Neural cell (in vitro differentiated cells): Measurements from ENCODE around the gene HNRNPUL1. TPM values are rescaled to one million over a fixed set of nuclear protein-coding genes. Genes with fewer than 3 reads are reported as not detected.

Source experiments
- H2AFZ ChIP-seq: fragments of 200-600, 300-800 bp; sonication (generic), shearing (Covaris generic); 2 replicates; pipeline ENCODE4 v1.6.0; 2014; ENCODE audit warnings: low read depth, mild to moderate bottlenecking, antibody characterized with exemption, low read length, moderate library complexity
- H3F3A ChIP-seq: fragments of 200-600 bp; shearing (Covaris generic); 2 replicates; pipeline ENCODE4 v1.6.1; 2016; ENCODE audit warnings: mild to moderate bottlenecking, moderate library complexity, mixed read lengths, antibody characterized with exemption, low read length; ENCODE audit not compliant: insufficient read depth, poor library complexity, severe bottlenecking
- H3K27ac ChIP-seq: fragments of 200-600, 300-800 bp; sonication (generic), shearing (Covaris generic); 2 replicates; pipeline ENCODE4 v1.5.1; 2014; ENCODE audit warnings: mild to moderate bottlenecking, low read length, moderate library complexity
- H3K27me3 ChIP-seq: fragments of 300-800, 200-600 bp; sonication (generic), shearing (Covaris generic); 2 replicates; pipeline ENCODE4 v1.6.0; 2014; ENCODE audit warnings: mild to moderate bottlenecking, low read depth, low read length, moderate library complexity; ENCODE audit not compliant: insufficient read depth
- H3K36me3 ChIP-seq: fragments of 300-800, 200-600 bp; sonication (generic), shearing (Covaris generic); 2 replicates; pipeline ENCODE4 v1.5.1; 2014; ENCODE audit warnings: mild to moderate bottlenecking, antibody characterized with exemption, low read length, moderate library complexity; ENCODE audit not compliant: insufficient read depth
- H3K4me2 ChIP-seq: fragments of 300-800, 200-600 bp; sonication (generic), shearing (Covaris generic); 2 replicates; pipeline ENCODE4 v1.6.0; 2014; ENCODE audit warnings: mild to moderate bottlenecking, low read length
- H3K4me3 ChIP-seq: fragments of 300-800, 200-600 bp; sonication (generic), shearing (Covaris generic); 2 replicates; pipeline ENCODE4 v1.5.1; 2014; ENCODE audit warnings: mild to moderate bottlenecking, low read length, moderate library complexity
- H3K79me2 ChIP-seq: fragments of 200-600 bp; shearing (Covaris generic); replicated peaks from 2 replicates; pipeline ENCODE4 v1.6.0; 2014; ENCODE audit warnings: mild to moderate bottlenecking, low read length, moderate library complexity; ENCODE audit not compliant: insufficient read depth
- H3K9ac ChIP-seq: fragments of 300-800, 200-600 bp; sonication (generic), shearing (Covaris generic); 2 replicates; pipeline ENCODE4 v1.6.1; 2016; ENCODE audit warnings: mild to moderate bottlenecking, low read length, mixed read lengths
- H3K9me2 ChIP-seq: fragments of 200-600 bp; shearing (Covaris generic); 2 replicates; pipeline ENCODE4 v1.6.1; 2016; ENCODE audit warnings: mild to moderate bottlenecking, low read length, mixed read lengths; ENCODE audit not compliant: insufficient read depth
- H3K9me3 ChIP-seq: fragments of 200-600, 300-800 bp; sonication (generic), shearing (Covaris generic); 2 replicates; pipeline ENCODE4 v1.6.1; 2016; ENCODE audit warnings: mild to moderate bottlenecking, mixed run types, low read length, moderate library complexity, mixed read lengths
- H4K20me1 ChIP-seq: fragments of 200-600 bp; shearing (Covaris generic); 2 replicates; pipeline ENCODE4 v1.6.1; 2016; ENCODE audit warnings: mild to moderate bottlenecking, mixed run types; ENCODE audit not compliant: insufficient read depth
- EP300 ChIP-seq: fragments of 450-650 bp; conservative IDR thresholded peaks from 2 replicates; pipeline ENCODE4 v1.6.1; 2014; ENCODE audit warnings: antibody characterized with exemption, mild to moderate bottlenecking, moderate library complexity; ENCODE audit not compliant: poor library complexity, severe bottlenecking
- EZH2 ChIP-seq: fragments of 200-600, 300-800 bp; shearing (Covaris generic), sonication (generic); IDR thresholded peaks from 2 replicates; pipeline ENCODE4 v1.6.1; 2014; ENCODE audit warnings: antibody characterized with exemption, low read length, borderline replicate concordance, mild to moderate bottlenecking; ENCODE audit not compliant: insufficient read depth, poor library complexity, severe bottlenecking
- MXI1 ChIP-seq: fragments of 450-650 bp; conservative IDR thresholded peaks from 2 replicates; pipeline ENCODE4 v1.6.1; 2014; ENCODE audit warnings: antibody characterized with exemption, mild to moderate bottlenecking; ENCODE audit not compliant: poor library complexity, severe bottlenecking
- POLR2AphosphoS5 ChIP-seq: IDR thresholded peaks from 2 replicates; pipeline ENCODE4 v1.6.1; 2012
- RAD21 ChIP-seq: fragments of 450-650 bp; conservative IDR thresholded peaks from 2 replicates; pipeline ENCODE4 v1.6.1; 2014; ENCODE audit warnings: antibody characterized with exemption, mild to moderate bottlenecking, moderate library complexity
- REST ChIP-seq: IDR thresholded peaks from 2 replicates; pipeline ENCODE4 v1.6.1; 2012; ENCODE audit warnings: borderline replicate concordance
- SMC3 ChIP-seq: fragments of 450-650 bp; conservative IDR thresholded peaks from 2 replicates; pipeline ENCODE4 v1.6.1; 2014; ENCODE audit warnings: antibody characterized with exemption, mild to moderate bottlenecking, moderate library complexity; ENCODE audit not compliant: poor library complexity
- TAF1 ChIP-seq: IDR thresholded peaks from 2 replicates; pipeline ENCODE4 v1.6.1; 2012; ENCODE audit warnings: low read depth
- polyA plus RNA-seq: library from polyadenylated mRNA; depleted of rRNA; stranded (reverse); fragments of >200 nt; gene quantifications from 2 replicates; pipeline ENCODE4 v1.2.3, GENCODE V29; 2014
- TF ChIP-seq, protein P1 (sequence below): fragments of 450-650 bp; IDR thresholded peaks from 2 replicates; pipeline ENCODE4 v1.5.1; 2014; ENCODE audit warnings: antibody characterized with exemption, mild to moderate bottlenecking, moderate library complexity; ENCODE audit not compliant: poor library complexity, severe bottlenecking

HNRNPUL1 gene
- polyA plus RNA-seq, 1 donor from 2014 or later, result 34.6 TPM

GRCh38 chr19:41328842-41329225 is 64.7 kb downstream of the HNRNPUL1 start:
- Histone ChIP-seq H3K4me2 (no peak overlapping the region), H3K9me2 (no peaks in the 10 kb centered on the region), H3K27ac (no peak overlapping the region), H3K4me3 (no peak overlapping the region), H3K9me3 (no peaks in the 10 kb centered on the region), H3K27me3 (no peaks in the 10 kb centered on the region), H3K36me3 (no peaks in the 10 kb centered on the region), H3F3A (no peaks in the 10 kb centered on the region), H2AFZ (no peak overlapping the region), H3K9ac (no peak overlapping the region), H4K20me1 (no peaks in the 10 kb centered on the region), H3K79me2 (no peaks in the 10 kb centered on the region)
- TF ChIP-seq EP300 (no peak), SMC3 (no peak), POLR2AphosphoS5 (no peak), EZH2 (no peak), TAF1 (no peak), MXI1 (no peak), RAD21 (no peak), REST (no peak)
- TF ChIP-seq, protein P1, sequence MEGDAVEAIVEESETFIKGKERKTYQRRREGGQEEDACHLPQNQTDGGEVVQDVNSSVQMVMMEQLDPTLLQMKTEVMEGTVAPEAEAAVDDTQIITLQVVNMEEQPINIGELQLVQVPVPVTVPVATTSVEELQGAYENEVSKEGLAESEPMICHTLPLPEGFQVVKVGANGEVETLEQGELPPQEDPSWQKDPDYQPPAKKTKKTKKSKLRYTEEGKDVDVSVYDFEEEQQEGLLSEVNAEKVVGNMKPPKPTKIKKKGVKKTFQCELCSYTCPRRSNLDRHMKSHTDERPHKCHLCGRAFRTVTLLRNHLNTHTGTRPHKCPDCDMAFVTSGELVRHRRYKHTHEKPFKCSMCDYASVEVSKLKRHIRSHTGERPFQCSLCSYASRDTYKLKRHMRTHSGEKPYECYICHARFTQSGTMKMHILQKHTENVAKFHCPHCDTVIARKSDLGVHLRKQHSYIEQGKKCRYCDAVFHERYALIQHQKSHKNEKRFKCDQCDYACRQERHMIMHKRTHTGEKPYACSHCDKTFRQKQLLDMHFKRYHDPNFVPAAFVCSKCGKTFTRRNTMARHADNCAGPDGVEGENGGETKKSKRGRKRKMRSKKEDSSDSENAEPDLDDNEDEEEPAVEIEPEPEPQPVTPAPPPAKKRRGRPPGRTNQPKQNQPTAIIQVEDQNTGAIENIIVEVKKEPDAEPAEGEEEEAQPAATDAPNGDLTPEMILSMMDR, result no peak

DNA sequence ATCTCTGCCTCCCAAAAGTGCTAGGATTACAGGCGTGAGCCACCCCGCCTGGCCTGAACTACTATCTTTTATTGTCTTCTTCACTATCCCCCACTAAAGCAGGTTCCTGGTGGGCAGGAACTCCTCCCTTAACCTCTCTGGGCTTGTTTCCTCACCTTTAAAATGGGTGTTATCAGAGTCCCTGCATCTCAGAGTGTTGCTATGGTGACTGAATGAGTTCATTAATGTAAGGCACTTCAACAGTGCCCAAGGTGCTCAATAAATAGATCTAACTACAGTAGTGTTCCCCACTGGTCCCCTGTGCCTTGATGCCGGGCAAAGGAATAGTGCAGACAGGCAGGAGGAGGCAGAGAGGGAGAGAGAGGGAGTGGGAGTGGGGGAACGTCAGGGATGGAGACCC is 66.3 kb downstream of the HNRNPUL1 start:
- H3K27ac ChIP-seq, result no peak overlapping the region
- no peaks in the 10 kb centered on the region for H3K9me2 ChIP-seq
- H3K9ac ChIP-seq, result no peak overlapping the region
- no peaks in the 10 kb centered on the region for H4K20me1 ChIP-seq
- TF ChIP-seq MXI1, result no peak
- TF ChIP-seq, protein P1, result no peak
- TF ChIP-seq TAF1, result no peak
- TF ChIP-seq EZH2, result no peak
- TF ChIP-seq EP300, result no peak
- TF ChIP-seq REST, result no peak
- no peak for TF ChIP-seq RAD21
- no peak for TF ChIP-seq POLR2AphosphoS5
- no peak for TF ChIP-seq SMC3
- H3K9me3 ChIP-seq, result no peaks in the 10 kb centered on the region
- no peaks in the 10 kb centered on the region for H3F3A ChIP-seq
- no peaks in the 10 kb centered on the region for H3K36me3 ChIP-seq
- H3K27me3 ChIP-seq, result no peaks in the 10 kb centered on the region
- H3K79me2 ChIP-seq, result no peaks in the 10 kb centered on the region
- H3K4me2 ChIP-seq, result no peak overlapping the region
- H2AFZ ChIP-seq, result no peak overlapping the region
- no peak overlapping the region for H3K4me3 ChIP-seq
